AG04449 (cell line): ENCODE data around the gene LPCAT4.
"Not testable (repeated sequence)": the region's sequence is repeated elsewhere in the genome, so short reads cannot be mapped to it uniquely, and the experiment has no call there.

ENCODE experiments used
- CTCF ChIA-PET: fragments of 350-600 bp; formaldehyde crosslinking; extraction: SDS; loops from one replicate; lab custom pipeline; 2021; ENCODE audit warnings: antibody characterized with exemption; lab: Yijun Ruan, JAX
- POLR2A ChIA-PET: fragments of 400-600, 350-600 bp; formaldehyde crosslinking; extraction: SDS; loops from one replicate; lab custom pipeline; 2020; ENCODE audit warnings: antibody characterized with exemption, inconsistent platforms; lab: Yijun Ruan, JAX
- DNase-seq: peaks from one replicate; pipeline ENCODE4 v3.0.0-alpha.2; 2010; ENCODE audit warnings: low read depth, low spot score
- H3K4me3 ChIP-seq: 2 replicates; pipeline ENCODE4 v1.5.1; 2011; ENCODE audit warnings: low read depth, mild to moderate bottlenecking, control low read depth, low read length
- TF ChIP-seq, protein P1 (sequence below): IDR thresholded peaks from one replicate; pipeline ENCODE4 v1.5.1; 2011; ENCODE audit warnings: mild to moderate bottlenecking, moderate library complexity, low read length, control low read depth, inconsistent platforms; ENCODE audit not compliant: insufficient read depth; ENCODE audit errors: missing control alignments

Gene LPCAT4

DNA sequence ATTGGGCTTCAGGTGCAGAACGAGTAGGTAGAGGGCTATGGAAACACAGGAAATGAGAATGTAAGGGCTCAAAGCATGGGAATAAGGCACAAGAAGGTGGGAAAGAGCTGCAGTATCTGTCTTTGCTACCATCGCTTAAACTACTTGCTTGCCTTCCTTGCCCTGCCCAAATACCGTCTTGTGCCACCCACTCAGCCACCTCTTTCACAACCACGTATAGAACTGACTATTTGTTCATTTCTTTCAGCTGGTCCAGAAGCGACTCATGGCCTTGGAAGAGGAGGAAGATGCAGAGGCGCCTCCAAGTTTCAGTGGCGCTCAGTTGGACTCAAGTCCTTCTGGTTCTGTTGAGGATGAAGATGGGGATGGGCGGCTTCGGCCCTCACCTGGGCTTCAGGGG lies 11.8 kb downstream of the LPCAT4 start:
- ChIA-PET POLR2A (no interaction called here), CTCF (interaction anchor here (1.2 to 2.4 kb wide), 4 partner anchors 12 to 245 kb away, joined by 4 to 17 read pairs (median 6); partner anchors contain the start of genes KATNBL1, LPCAT4, NOP10 and NUTM1)
- TF ChIP-seq, protein P1, sequence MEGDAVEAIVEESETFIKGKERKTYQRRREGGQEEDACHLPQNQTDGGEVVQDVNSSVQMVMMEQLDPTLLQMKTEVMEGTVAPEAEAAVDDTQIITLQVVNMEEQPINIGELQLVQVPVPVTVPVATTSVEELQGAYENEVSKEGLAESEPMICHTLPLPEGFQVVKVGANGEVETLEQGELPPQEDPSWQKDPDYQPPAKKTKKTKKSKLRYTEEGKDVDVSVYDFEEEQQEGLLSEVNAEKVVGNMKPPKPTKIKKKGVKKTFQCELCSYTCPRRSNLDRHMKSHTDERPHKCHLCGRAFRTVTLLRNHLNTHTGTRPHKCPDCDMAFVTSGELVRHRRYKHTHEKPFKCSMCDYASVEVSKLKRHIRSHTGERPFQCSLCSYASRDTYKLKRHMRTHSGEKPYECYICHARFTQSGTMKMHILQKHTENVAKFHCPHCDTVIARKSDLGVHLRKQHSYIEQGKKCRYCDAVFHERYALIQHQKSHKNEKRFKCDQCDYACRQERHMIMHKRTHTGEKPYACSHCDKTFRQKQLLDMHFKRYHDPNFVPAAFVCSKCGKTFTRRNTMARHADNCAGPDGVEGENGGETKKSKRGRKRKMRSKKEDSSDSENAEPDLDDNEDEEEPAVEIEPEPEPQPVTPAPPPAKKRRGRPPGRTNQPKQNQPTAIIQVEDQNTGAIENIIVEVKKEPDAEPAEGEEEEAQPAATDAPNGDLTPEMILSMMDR = no peak
- DNase-seq = no peak
- H3K4me3 ChIP-seq = no peak overlapping the region

- TF ChIP-seq, protein P1 = no peak
- POLR2A ChIA-PET = no interaction called here
- CTCF ChIA-PET = interaction anchor here (1.2 to 2.4 kb wide), 5 partner anchors 9 to 244 kb away, joined by 4 to 17 read pairs (median 6); partner anchors contain the start of genes KATNBL1, LPCAT4, NOP10 and NUTM1
- DNase-seq = no peak
- H3K4me3 ChIP-seq = no peak overlapping the region
Measured at GRCh38 chr15:34354286-34354685, 12.7 kb downstream of the LPCAT4 start.

DNA sequence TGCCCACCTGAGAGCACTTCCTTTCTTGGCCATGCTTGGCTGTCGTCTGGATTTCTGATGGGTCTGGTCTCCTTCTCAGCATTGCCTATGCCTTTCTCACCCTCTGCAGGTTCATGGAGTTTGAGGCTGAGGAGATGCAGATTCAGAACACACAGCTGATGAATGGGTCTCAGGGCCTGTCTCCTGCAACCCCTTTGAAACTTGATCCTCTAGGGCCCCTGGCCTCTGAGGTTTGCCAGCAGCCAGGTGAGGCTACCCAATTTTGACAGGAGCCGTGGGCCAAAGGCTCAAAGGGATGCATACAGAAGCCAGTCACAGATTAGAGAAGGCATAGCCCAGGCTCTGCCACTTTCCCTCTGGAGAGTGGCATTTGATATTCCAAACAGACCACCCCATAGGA lies 13.4 kb downstream of the LPCAT4 start:
- ChIA-PET POLR2A (no interaction called here), CTCF (interaction anchor here (0.9 to 2.4 kb wide), 4 partner anchors 9 to 18 kb away, joined by 3 to 17 read pairs (median 7); partner anchors contain the start of genes LPCAT4, NOP10 and NUTM1)
- DNase-seq = no peak
- no peak overlapping the region for H3K4me3 ChIP-seq
- TF ChIP-seq, protein P1 = no peak

DNA sequence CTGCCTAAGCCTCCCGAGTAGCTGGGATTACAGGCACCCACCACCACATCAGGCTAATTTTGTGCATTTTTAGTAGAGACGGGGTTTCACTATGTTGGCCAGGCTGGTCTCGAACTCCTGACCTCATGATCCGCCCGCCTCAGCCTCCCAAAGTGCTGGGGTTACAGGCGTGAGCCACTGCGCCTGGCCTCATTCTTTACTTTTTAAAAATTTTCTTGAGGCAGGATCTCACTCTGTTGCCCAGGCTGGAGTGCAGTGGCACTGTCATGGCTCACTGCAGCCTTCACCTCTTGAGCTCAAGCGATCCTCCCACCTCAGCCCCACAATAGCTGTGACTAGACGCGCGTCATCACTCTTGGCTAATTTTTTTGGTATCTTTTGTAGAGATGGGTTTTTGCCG lies 14.0 kb downstream of the LPCAT4 start:
- DNase-seq, H3K4me3 ChIP-seq, POLR2A ChIA-PET: not testable (repeated sequence)
- CTCF ChIA-PET = interaction anchor here (0.9 to 1.5 kb wide), 3 partner anchors 9 to 19 kb away, joined by 3 to 9 read pairs (median 4); partner anchors contain the start of gene LPCAT4

GRCh38 chr15:34349769-34350168 lies 17.2 kb downstream of the LPCAT4 start:
- no peak overlapping the region for H3K4me3 ChIP-seq
- TF ChIP-seq, protein P1 = no peak
- POLR2A ChIA-PET = no interaction called here
- CTCF ChIA-PET = interaction anchor here (1.4 kb wide), 1 partner anchor 108 kb away, joined by 4 read pairs; no protein-coding TSS in a partner anchor
- no peak for DNase-seq

DNA sequence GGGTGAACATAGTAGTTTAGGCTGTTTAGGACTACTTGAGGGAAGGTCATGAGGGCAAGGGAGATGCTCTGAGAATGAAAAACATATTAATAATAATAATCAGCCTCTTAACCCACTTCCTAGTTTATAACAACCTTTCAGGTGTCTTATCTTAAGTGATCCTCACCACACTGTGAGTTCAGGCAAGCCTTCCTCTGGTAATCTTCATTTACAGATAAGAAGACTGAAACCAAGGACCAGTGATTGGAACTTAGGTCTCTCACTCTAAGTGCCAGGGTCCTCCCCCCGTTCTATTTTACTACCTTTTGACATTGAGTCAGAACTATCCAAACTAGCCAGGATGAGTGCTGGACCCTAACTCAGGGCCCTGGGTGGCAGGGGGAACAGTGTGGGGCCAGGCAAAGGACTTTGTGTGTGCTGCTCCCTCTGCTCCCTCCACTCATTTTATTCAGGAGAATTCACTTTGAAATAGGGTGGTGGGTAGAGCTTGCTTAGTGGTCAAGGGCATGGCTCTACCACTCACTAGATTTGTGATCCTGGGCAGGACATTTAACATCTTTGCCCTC lies 18.2 kb downstream of the LPCAT4 start:
- no peak overlapping the region for H3K4me3 ChIP-seq
- CTCF ChIA-PET = interaction anchor here (1.0 to 2.1 kb wide), 4 partner anchors 11 to 107 kb away, joined by 3 to 6 read pairs (median 4); partner anchors contain the start of genes LPCAT4 and SLC12A6
- no peak for DNase-seq
- TF ChIP-seq, protein P1 = no peak
- POLR2A ChIA-PET = no interaction called here
